ENCODE measurements around the gene THAP12.

THAP12 gene

GRCh38 chr11:76361776-76362175 lies 19.2 kb downstream of the THAP12 start:
- DNase-seq (ENCODE audit: insufficient read length, low spot score) (no peak), FAIRE-seq (no peak)
- no peak for TF ChIP-seq POLR2A (IDR thresholded peaks at IDR 0.05; ENCODE audit: low read depth, low read length)

- no peak for TF ChIP-seq POLR2A (IDR thresholded peaks at IDR 0.05; ENCODE audit: low read depth, low read length)
- DNase-seq (ENCODE audit: insufficient read length, low spot score) = no peak
- peak; percentile 6 for FAIRE-seq
Observed at GRCh38 chr11:76361374-76361773, 19.6 kb downstream of the THAP12 start.

- FAIRE-seq = no peak
- TF ChIP-seq POLR2A (IDR thresholded peaks at IDR 0.05; ENCODE audit: low read depth, low read length) = no peak
- DNase-seq (ENCODE audit: insufficient read length, low spot score) = no peak
Observed at GRCh38 chr11:76355172-76355571, 25.8 kb downstream of the THAP12 start.

GRCh38 chr11:76348348-76348747 lies 32.6 kb downstream of the THAP12 start:
- FAIRE-seq = no peak
- no peak for DNase-seq (ENCODE audit: insufficient read length, low spot score)
- TF ChIP-seq POLR2A (IDR thresholded peaks at IDR 0.05; ENCODE audit: low read depth, low read length) = no peak

- FAIRE-seq = no peak
- TF ChIP-seq POLR2A (IDR thresholded peaks at IDR 0.05; ENCODE audit: low read depth, low read length) = no peak
- no peak for DNase-seq (ENCODE audit: insufficient read length, low spot score)
Observed at GRCh38 chr11:76347466-76347865, 33.5 kb downstream of the THAP12 start.

GRCh38 chr11:76339221-76339620 lies 41.7 kb downstream of the THAP12 start:
- no peak for DNase-seq (ENCODE audit: insufficient read length, low spot score)
- no peak for TF ChIP-seq POLR2A (IDR thresholded peaks at IDR 0.05; ENCODE audit: low read depth, low read length)
- no peak for FAIRE-seq

GRCh38 chr11:76337923-76338322 lies 43.0 kb downstream of the THAP12 start:
- DNase-seq (ENCODE audit: insufficient read length, low spot score) (no peak), FAIRE-seq (no peak)
- TF ChIP-seq POLR2A (IDR thresholded peaks at IDR 0.05; ENCODE audit: low read depth, low read length) = no peak

- no peak for TF ChIP-seq POLR2A (IDR thresholded peaks at IDR 0.05; ENCODE audit: low read depth, low read length)
- DNase-seq (ENCODE audit: insufficient read length, low spot score) (no peak), FAIRE-seq (no peak)
Observed at GRCh38 chr11:76337469-76337868, 43.5 kb downstream of the THAP12 start.

- FAIRE-seq (no peak), DNase-seq (ENCODE audit: insufficient read length, low spot score) (no peak)
- no peak for TF ChIP-seq POLR2A (IDR thresholded peaks at IDR 0.05; ENCODE audit: low read depth, low read length)
Observed at GRCh38 chr11:76336597-76336996, 44.3 kb downstream of the THAP12 start.

- no peak for FAIRE-seq
Observed at GRCh38 chr11:76335842-76336241, 45.1 kb downstream of the THAP12 start.

GRCh38 chr11:76334826-76335389 lies 46.0 kb downstream of the THAP12 start:
- FAIRE-seq = no peak
- TF ChIP-seq POLR2A (IDR thresholded peaks at IDR 0.05; ENCODE audit: low read depth, low read length) = no peak
- DNase-seq (ENCODE audit: insufficient read length, low spot score) = no peak

More at GRCh38 chr11:76335842-76336241, 45.1 kb downstream of the THAP12 start:
- DNase-seq (ENCODE audit: insufficient read length, low spot score) = no peak
- TF ChIP-seq POLR2A (IDR thresholded peaks at IDR 0.05; ENCODE audit: low read depth, low read length) = no peak

- no peak for FAIRE-seq
- DNase-seq (ENCODE audit: insufficient read length, low spot score) = no peak
- TF ChIP-seq POLR2A (IDR thresholded peaks at IDR 0.05; ENCODE audit: low read depth, low read length) = no peak
Observed at GRCh38 chr11:76330651-76331050, 50.3 kb downstream of the THAP12 start.

- TF ChIP-seq POLR2A (IDR thresholded peaks at IDR 0.05; ENCODE audit: low read depth, low read length) = no peak
- DNase-seq (ENCODE audit: insufficient read length, low spot score) (no peak), FAIRE-seq (no peak)
Observed at GRCh38 chr11:76329983-76330382, 50.9 kb downstream of the THAP12 start.

GRCh38 chr11:76329084-76329648 lies 51.8 kb downstream of the THAP12 start:
- DNase-seq (ENCODE audit: insufficient read length, low spot score) = no peak
- FAIRE-seq = no peak
- no peak for TF ChIP-seq POLR2A (IDR thresholded peaks at IDR 0.05; ENCODE audit: low read depth, low read length)

GRCh38 chr11:76327756-76328388 lies 53.1 kb downstream of the THAP12 start:
- no peak for FAIRE-seq
- no peak for TF ChIP-seq POLR2A (IDR thresholded peaks at IDR 0.05; ENCODE audit: low read depth, low read length)
- no peak for DNase-seq (ENCODE audit: insufficient read length, low spot score)
